Gastrocnemius medialis (tissue), 4 donors: Measurements from ENCODE around the gene COL4A6. TPM values are rescaled to one million over a fixed set of nuclear protein-coding genes. Genes with fewer than 3 reads are reported as not detected.

ENCODE experiments used
- ATAC-seq, 2 donors: fragments of 150-250 bp; one replicate each; pipeline ENCODE4 v1.9.1; 2016
- DNase-seq, 2 donors: peaks; one replicate each; pipeline ENCODE4 v3.0.0-alpha.2; 2019
- H3K27ac ChIP-seq, 4 donors: fragments of 200-600 bp; sonication (generic); 1 replicate in 1 of 4; 2 replicates in 3 of 4; pipeline ENCODE4 v1.5.1; 2016 to 2018; ENCODE audit warnings: mild to moderate bottlenecking in 2 of 4, moderate library complexity in 1 of 4
- H3K27me3 ChIP-seq, 3 donors: fragments of 200-600 bp; sonication (generic) in 2 of 3; 1 replicate in 1 of 3; 2 replicates in 2 of 3; pipeline versions ENCODE4 v1.5.1 to v1.6.0; 2016 to 2019; ENCODE audit warnings: mild to moderate bottlenecking in 1 of 3, moderate library complexity in 1 of 3
- H3K36me3 ChIP-seq, 2 donors: fragments of 200-600 bp; sonication (generic) in 1 of 2; one replicate each; pipeline ENCODE4 v1.5.1; 2017 to 2018
- H3K4me1 ChIP-seq, 2 donors: fragments of 200-600 bp; sonication (generic) in 1 of 2; one replicate each; pipeline ENCODE4 v1.5.1; 2016 to 2017; ENCODE audit warnings: mild to moderate bottlenecking in 2 of 2
- H3K4me3 ChIP-seq, 4 donors: fragments of 200-600 bp; sonication (generic) in 3 of 4; 1 replicate in 1 of 4; 2 replicates in 3 of 4; pipeline ENCODE4 v1.5.1; 2016 to 2019; ENCODE audit warnings: mild to moderate bottlenecking in 2 of 4
- H3K9me3 ChIP-seq, 3 donors: fragments of 200-600 bp; sonication (generic) in 2 of 3; 1 replicate in 1 of 3; 2 replicates in 2 of 3; pipeline ENCODE4 v1.5.1; 2016 to 2019
- CTCF ChIP-seq, 5 experiments: fragments of 450-650 bp in 3 of 5; fragments of 200-600 bp in 2 of 5; sonication (generic) in 2 of 5; IDR thresholded peaks in 4 of 5; conservative IDR thresholded peaks in 1 of 5; 1 replicate in 4 of 5; 2 replicates in 1 of 5; pipeline ENCODE4 v1.5.1; 2016 to 2019; ENCODE audit warnings: antibody characterized with exemption in 5 of 5, mild to moderate bottlenecking in 3 of 5, moderate library complexity in 3 of 5
- POLR2A ChIP-seq, 2 donors: fragments of 450-650 bp; IDR thresholded peaks; one replicate each; pipeline ENCODE4 v1.6.1; 2017; ENCODE audit warnings: antibody characterized with exemption in 2 of 2, mild to moderate bottlenecking in 2 of 2, moderate library complexity in 2 of 2
- in situ Hi-C, 4 donors: fragments of 200-750 bp; cut with MboI; loops; one replicate each; pipeline versions ENCODE4 v1.15.0 to v1.8.0; 2017; ENCODE audit warnings: low sequenced_read_pairs in 4 of 4
- intact Hi-C: fragments of 100-400 bp; cut with DNase I; formaldehyde crosslinking; loops from one replicate; pipeline ENCODE4 v1.15.1; 2023; ENCODE audit warnings: low total_unique reads
- total RNA-seq, 4 donors: library from RNA; depleted of rRNA; stranded (reverse); fragments of >200 nt; gene quantifications; one replicate each; pipeline versions ENCODE4 v1.1.0 to v1.2.3, GENCODE V29; 2016

Gene COL4A6
- total RNA-seq, 4 donors from 2014 or later = 0.42 to 1.4 (median 0.81) TPM

DNA sequence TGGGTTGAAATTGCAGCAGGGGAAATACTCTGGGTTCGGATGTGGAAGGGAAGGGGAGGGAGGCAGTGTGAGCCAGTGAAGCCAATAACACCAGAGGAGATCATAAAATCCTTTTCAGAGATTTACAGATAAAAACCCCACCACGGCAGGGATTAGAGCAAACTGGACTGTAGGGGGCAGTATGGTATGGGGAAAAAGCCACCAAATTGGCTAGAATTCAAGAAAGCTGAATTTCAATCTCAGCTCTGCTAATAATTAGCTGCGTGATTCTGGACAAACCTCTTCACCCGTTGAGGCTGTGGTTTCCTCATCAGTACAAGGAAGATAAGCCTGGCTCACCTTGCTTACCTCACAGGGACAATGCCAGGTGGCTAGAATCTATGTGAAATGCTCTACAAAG lies 238.5 kb downstream of the COL4A6 start:
- Histone ChIP-seq H3K9me3 (no peaks in the 10 kb centered on the region), H3K4me1 (no peaks in the 10 kb centered on the region), H3K36me3 (no peaks in the 10 kb centered on the region), H3K27ac (no peak overlapping the region), H3K4me3 (no peak overlapping the region), H3K27me3 (peaks cover 0 to 7% (median 4%) of the 10 kb centered on the region in 3 donors)
- intact Hi-C loops (no loop called here), in situ Hi-C loops (loop anchor here in 1 of 4 donors (25.0 kb wide), 1 partner anchor 338 kb away; no protein-coding TSS in a partner anchor)
- TF ChIP-seq POLR2A (IDR thresholded peaks at IDR 0.05) (no peak), CTCF (IDR thresholded peaks at IDR 0.05 in 4 of 5, conservative IDR thresholded peaks at IDR 0.05 in 1 of 5) (peak in 3 of 5 experiments; percentile 43 to 55 (median 44))
- DNase-seq = no peak
- ATAC-seq = no peak

DNA sequence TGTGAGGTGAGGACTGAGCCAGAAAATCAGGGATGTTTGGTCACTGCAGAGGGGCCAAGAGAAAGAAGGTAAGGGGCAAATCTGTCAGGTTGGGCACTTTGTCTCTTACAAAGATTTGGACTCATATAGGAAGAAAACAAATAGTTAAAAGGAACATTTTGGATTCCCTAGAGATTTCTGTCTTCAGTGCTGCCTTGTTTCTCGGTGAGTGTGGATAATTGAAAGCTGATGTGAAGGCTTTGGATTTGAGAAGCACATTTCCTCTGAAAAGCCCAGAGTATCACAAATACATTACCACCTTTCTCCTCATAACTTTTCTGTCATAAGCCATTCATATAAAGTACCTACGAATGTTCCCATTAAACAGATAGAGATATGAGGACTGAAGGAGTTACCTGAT lies 239.2 kb downstream of the COL4A6 start:
- Histone ChIP-seq H3K4me1 (no peaks in the 10 kb centered on the region), H3K36me3 (no peaks in the 10 kb centered on the region), H3K9me3 (no peaks in the 10 kb centered on the region), H3K4me3 (no peak overlapping the region), H3K27me3 (peaks cover 0 to 7% (median 4%) of the 10 kb centered on the region in 3 donors), H3K27ac (no peak overlapping the region)
- no peak for TF ChIP-seq CTCF (IDR thresholded peaks at IDR 0.05 in 4 of 5, conservative IDR thresholded peaks at IDR 0.05 in 1 of 5)
- in situ Hi-C loops = no loop called here
- ATAC-seq (no peak), DNase-seq (no peak)
- intact Hi-C loops = no loop called here

GRCh38 chrX:108198420-108198819 lies 239.8 kb downstream of the COL4A6 start:
- no peaks in the 10 kb centered on the region for H3K9me3 ChIP-seq
- intact Hi-C loops (no loop called here), in situ Hi-C loops (no loop called here)
- H3K27me3 ChIP-seq = peaks cover 0 to 7% (median 4%) of the 10 kb centered on the region in 3 donors
- no peaks in the 10 kb centered on the region for H3K4me1 ChIP-seq
- no peak overlapping the region for H3K4me3 ChIP-seq
- H3K36me3 ChIP-seq = no peaks in the 10 kb centered on the region
- TF ChIP-seq CTCF (IDR thresholded peaks at IDR 0.05 in 4 of 5, conservative IDR thresholded peaks at IDR 0.05 in 1 of 5) (no peak), POLR2A (IDR thresholded peaks at IDR 0.05) (no peak)
- ATAC-seq (no peak), DNase-seq (no peak)
- no peak overlapping the region for H3K27ac ChIP-seq

DNA sequence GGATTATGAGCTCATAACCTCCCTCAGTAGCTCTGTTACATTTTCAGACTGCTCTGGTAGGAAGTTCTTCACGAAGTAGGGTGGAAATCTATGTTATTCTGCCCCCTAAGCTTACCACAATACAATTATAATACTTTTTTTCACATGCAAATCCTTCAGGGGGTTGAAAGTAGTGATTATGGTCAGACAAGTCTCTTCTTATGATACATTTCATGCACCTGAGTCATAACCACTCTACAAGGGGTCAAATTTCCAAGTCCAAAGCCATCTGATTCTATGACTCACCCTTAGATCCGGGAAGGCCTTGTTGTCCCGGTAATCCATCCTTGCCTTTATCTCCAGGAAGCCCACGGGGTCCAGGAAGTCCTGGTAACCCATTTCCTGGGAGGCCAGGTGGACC lies 251.4 kb downstream of the COL4A6 start:
- no peak for DNase-seq
- no peaks in the 10 kb centered on the region for H3K36me3 ChIP-seq
- H3K27me3 ChIP-seq = no peaks in the 10 kb centered on the region
- H3K4me1 ChIP-seq = no peaks in the 10 kb centered on the region
- ATAC-seq = no peak
- TF ChIP-seq POLR2A (IDR thresholded peaks at IDR 0.05) = no peak
- TF ChIP-seq CTCF (IDR thresholded peaks at IDR 0.05 in 4 of 5, conservative IDR thresholded peaks at IDR 0.05 in 1 of 5) = no peak
- H3K27ac ChIP-seq = no peak overlapping the region
- H3K4me3 ChIP-seq = no peak overlapping the region
- in situ Hi-C loops = no loop called here
- H3K9me3 ChIP-seq = no peaks in the 10 kb centered on the region
- intact Hi-C loops = no loop called here

DNA sequence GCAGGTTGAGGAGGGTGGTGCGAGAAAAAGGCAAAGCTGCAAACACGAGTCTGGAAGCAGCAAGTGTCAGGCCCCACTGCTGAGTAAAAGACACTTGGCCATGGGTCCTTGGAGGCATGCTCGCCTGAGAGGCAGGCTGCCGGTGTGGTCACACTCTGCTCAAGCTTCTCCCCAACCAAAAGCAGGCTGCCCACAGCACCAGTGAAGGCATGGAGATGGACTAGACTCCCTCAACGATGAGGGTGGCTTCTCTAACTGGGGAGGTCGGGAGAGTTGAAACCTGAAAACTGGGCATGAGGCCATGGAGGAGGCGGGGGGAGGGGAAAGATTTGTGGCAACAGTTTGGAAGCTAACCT lies 260.1 kb downstream of the COL4A6 start:
- no peaks in the 10 kb centered on the region for H3K36me3 ChIP-seq
- no peak overlapping the region for H3K27ac ChIP-seq
- no peaks in the 10 kb centered on the region for H3K4me1 ChIP-seq
- intact Hi-C loops = no loop called here
- TF ChIP-seq CTCF (IDR thresholded peaks at IDR 0.05 in 4 of 5, conservative IDR thresholded peaks at IDR 0.05 in 1 of 5) = no peak
- no peak for TF ChIP-seq POLR2A (IDR thresholded peaks at IDR 0.05)
- no peak for ATAC-seq
- no peaks in the 10 kb centered on the region for H3K27me3 ChIP-seq
- no peaks in the 10 kb centered on the region for H3K9me3 ChIP-seq
- in situ Hi-C loops = no loop called here
- H3K4me3 ChIP-seq = no peak overlapping the region
- DNase-seq = no peak
